ENCODE measurements around the gene GALK1. TPM values are rescaled to one million over a fixed set of nuclear protein-coding genes. Genes with fewer than 3 reads are reported as not detected.
A peak's percentile ranks its signal among the peaks of the same experiment; 100 is the strongest.

Gene GALK1
- total RNA-seq, 1 experiment from 2014 or later, result 75.0 TPM

DNA sequence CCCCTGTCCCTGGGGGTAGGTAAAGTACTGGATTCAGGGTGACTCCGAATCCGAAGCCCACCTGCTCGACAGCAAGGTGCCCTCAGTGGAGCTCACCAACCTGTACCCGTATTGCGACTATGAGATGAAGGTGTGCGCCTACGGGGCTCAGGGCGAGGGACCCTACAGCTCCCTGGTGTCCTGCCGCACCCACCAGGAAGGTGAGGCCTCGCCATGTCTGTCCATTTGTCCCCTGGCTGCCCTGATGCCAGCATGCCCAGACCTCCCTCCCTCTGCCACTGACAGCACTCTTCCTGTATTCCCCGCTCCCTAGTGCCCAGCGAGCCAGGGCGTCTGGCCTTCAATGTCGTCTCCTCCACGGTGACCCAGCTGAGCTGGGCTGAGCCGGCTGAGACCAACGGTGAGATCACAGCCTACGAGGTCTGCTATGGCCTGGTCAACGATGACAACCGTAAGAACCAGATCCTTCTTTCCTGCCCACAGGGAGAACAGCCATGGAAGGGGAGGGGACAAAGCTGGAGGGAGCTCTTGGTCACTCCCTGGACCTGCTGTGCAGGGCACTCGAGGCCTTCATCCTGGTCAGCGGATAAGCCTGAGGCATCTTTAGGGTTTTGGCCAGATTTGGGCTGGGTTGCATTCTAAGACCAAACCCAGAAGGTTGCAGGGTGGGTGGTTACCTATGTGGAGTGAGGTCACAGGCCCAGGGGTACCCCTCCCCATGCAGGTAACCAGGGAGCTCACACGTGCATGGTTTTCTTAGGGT lies 14.2 kb downstream of the GALK1 start:
- Histone ChIP-seq H3F3A (ENCODE audit: low read length, unreplicated experiment) (no peaks in the 10 kb centered on the region), H4K20me1 (ENCODE audit: low read length) (no peaks in the 10 kb centered on the region), H3K79me2 (ENCODE audit: low read length) (no peaks in the 10 kb centered on the region), H3K4me1 (ENCODE audit: insufficient read depth, low read length) (no peaks in the 10 kb centered on the region), H3K27ac (ENCODE audit: low read length) (no peak overlapping the region), H3K9me2 (replicated peaks; ENCODE audit: low read length) (no peaks in the 10 kb centered on the region), H3K4me3 (ENCODE audit: low read length) (no peak overlapping the region), H3K27me3 (ENCODE audit: low read length) (no peaks in the 10 kb centered on the region), H2AFZ (ENCODE audit: low read length) (no peak overlapping the region), H3K9ac (ENCODE audit: low read length) (no peak overlapping the region), H3K4me2 (ENCODE audit: low read length) (no peak overlapping the region), H3K36me3 (ENCODE audit: low read depth, low read length) (peaks cover 55% of the 10 kb centered on the region), H3K9me3 (ENCODE audit: low read length) (no peaks in the 10 kb centered on the region)
- CTCF ChIA-PET, result interaction anchor here (0.5 to 1.3 kb wide), 3 partner anchors 72 to 1515 kb away, joined by 4 to 9 read pairs (median 5); partner anchors contain the start of gene SMIM5
- no peak for DNase-seq
- TF ChIP-seq EZH2 (IDR thresholded peaks at IDR 0.05; ENCODE audit: low read length, unreplicated experiment) (no peak), CTCF (conservative IDR thresholded peaks at IDR 0.05; ENCODE audit: low read depth, low read length) (no peak), EZH2phosphoT487 (IDR thresholded peaks at IDR 0.05; ENCODE audit: borderline replicate concordance, low read length) (no peak)
- intact Hi-C loops (cut with micrococcal nuclease), result loop anchor here (1.0 kb wide), 1 partner anchor 118 kb away; the partner anchor contains the start of gene SMIM5
- POLR2A ChIA-PET (ENCODE audit: unreplicated experiment), result no interaction called here
- TSS peak; percentile 10 for BruUV-seq (replicated peaks)
- no peak for ATAC-seq

DNA sequence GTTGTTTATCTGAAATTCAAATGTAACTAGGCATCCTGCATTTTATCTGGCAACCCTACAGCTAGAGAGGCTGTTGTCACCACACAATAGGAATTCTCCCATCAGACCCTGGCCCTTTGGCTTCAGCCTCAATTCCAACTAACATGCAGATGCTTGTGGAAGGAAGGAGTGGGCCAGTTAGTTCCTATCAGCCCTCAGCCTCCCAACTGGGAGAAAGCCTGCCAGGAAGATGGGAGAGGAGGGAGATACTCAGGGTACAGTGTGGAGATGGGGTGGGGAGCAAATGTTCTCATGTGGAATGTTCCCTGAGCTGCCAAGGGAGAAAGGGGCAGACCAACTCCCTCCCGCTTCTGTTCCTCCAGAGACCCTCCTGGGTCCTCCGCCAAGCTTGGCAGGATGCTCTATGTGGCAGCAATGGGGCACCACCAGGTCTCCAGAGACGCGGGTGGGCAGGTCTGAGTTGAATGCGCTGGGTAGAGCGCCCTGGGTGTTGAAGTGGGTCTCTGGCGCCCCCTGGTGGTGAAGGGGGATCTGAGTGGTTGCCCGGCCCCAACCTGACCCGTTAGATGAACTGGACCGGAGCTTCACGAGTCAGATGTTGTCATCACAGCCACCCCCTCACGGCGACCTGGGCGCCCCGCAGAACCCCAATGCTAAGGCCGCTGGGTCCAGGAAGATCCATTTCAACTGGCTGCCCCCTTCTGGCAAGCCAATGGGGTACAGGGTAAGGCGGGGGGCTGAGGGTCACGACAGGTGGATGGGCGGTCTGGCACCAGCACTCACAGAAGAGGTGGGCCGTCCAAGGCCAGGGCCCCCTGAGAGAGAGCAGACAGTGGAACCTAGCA lies 15.2 kb downstream of the GALK1 start:
- no peaks in the 10 kb centered on the region for H3K9me3 ChIP-seq (ENCODE audit: low read length)
- TF ChIP-seq CTCF (conservative IDR thresholded peaks at IDR 0.05; ENCODE audit: low read depth, low read length) (peak; percentile 98), EZH2 (IDR thresholded peaks at IDR 0.05; ENCODE audit: low read length, unreplicated experiment) (no peak)
- H3K4me2 ChIP-seq (ENCODE audit: low read length), result no peak overlapping the region
- H3K27me3 ChIP-seq (ENCODE audit: low read length), result no peaks in the 10 kb centered on the region
- H3K27ac ChIP-seq (ENCODE audit: low read length), result no peak overlapping the region
- H3K9ac ChIP-seq (ENCODE audit: low read length), result no peak overlapping the region
- H3F3A ChIP-seq (ENCODE audit: low read length, unreplicated experiment), result no peaks in the 10 kb centered on the region
- intact Hi-C loops (cut with micrococcal nuclease), result loop anchor here (1.0 kb wide), 1 partner anchor 116 kb away; the partner anchor contains the start of gene SMIM5
- H3K79me2 ChIP-seq (ENCODE audit: low read length), result no peaks in the 10 kb centered on the region
- H3K4me1 ChIP-seq (ENCODE audit: insufficient read depth, low read length), result no peaks in the 10 kb centered on the region
- no peaks in the 10 kb centered on the region for H4K20me1 ChIP-seq (ENCODE audit: low read length)
- H3K9me2 ChIP-seq (replicated peaks; ENCODE audit: low read length), result no peaks in the 10 kb centered on the region
- ChIA-PET POLR2A (ENCODE audit: unreplicated experiment) (interaction anchor here (0.6 kb wide), 1 partner anchor 9 kb away, joined by 3 read pairs; no protein-coding TSS in a partner anchor), CTCF (interaction anchor here (0.6 to 1.3 kb wide), 6 partner anchors 66 to 304 kb away, joined by 3 to 9 read pairs (median 4); partner anchors contain the start of gene SMIM5)
- H2AFZ ChIP-seq (ENCODE audit: low read length), result no peak overlapping the region
- peak; percentile 78 for ATAC-seq
- no TSS peak for BruUV-seq (replicated peaks)
- peak; percentile 79 for DNase-seq
- H3K36me3 ChIP-seq (ENCODE audit: low read depth, low read length), result peaks cover 58% of the 10 kb centered on the region
- H3K4me3 ChIP-seq (ENCODE audit: low read length), result no peak overlapping the region

All from PC-3 (cell line).